SU-DHL-6 (cell line): ENCODE measurements around the gene CTU2.

ENCODE experiments used
- H2AFZ ChIP-seq: fragments of 200-600 bp; sonication (generic); 2 replicates; pipeline ENCODE4 v1.6.1; 2014; ENCODE audit warnings: low read depth, mild to moderate bottlenecking, moderate library complexity, mixed read lengths, antibody characterized with exemption, low read length; ENCODE audit not compliant: severe bottlenecking
- H3F3A ChIP-seq: fragments of 200-600 bp; shearing (Covaris generic); 2 replicates; pipeline ENCODE4 v1.6.0; 2016; ENCODE audit warnings: antibody characterized with exemption, mild to moderate bottlenecking; ENCODE audit not compliant: insufficient read depth
- H3K27ac ChIP-seq: fragments of 200-600 bp; sonication (generic); 2 replicates; pipeline ENCODE4 v1.5.1; 2016; ENCODE audit warnings: low read depth, mild to moderate bottlenecking, low read length, moderate library complexity, mixed read lengths
- H3K27me3 ChIP-seq: fragments of 200-600 bp; sonication (generic), shearing (Covaris generic); 2 replicates; pipeline ENCODE4 v1.6.0; 2014; ENCODE audit warnings: mild to moderate bottlenecking, low read length
- H3K36me3 ChIP-seq: fragments of 200-600 bp; sonication (generic); 2 replicates; pipeline ENCODE4 v1.6.1; 2014; ENCODE audit warnings: mild to moderate bottlenecking, low read length, mixed read lengths
- H3K4me2 ChIP-seq: fragments of 300-600, 200-600 bp; shearing (Covaris generic), sonication (generic); 2 replicates; pipeline ENCODE4 v1.6.0; 2014; ENCODE audit warnings: low read length, low read depth, mild to moderate bottlenecking; ENCODE audit not compliant: poor library complexity, severe bottlenecking
- H3K4me3 ChIP-seq: fragments of 200-600 bp; sonication (generic); 2 replicates; pipeline ENCODE4 v1.5.1; 2014; ENCODE audit warnings: antibody characterized with exemption, low read length, mild to moderate bottlenecking, mixed read lengths; ENCODE audit not compliant: insufficient read depth, poor library complexity, severe bottlenecking
- H3K79me2 ChIP-seq: fragments of 200-600 bp; sonication (generic); 2 replicates; pipeline ENCODE4 v1.6.1; 2014; ENCODE audit warnings: mild to moderate bottlenecking, low read length, moderate library complexity; ENCODE audit not compliant: insufficient read depth
- H3K9ac ChIP-seq: fragments of 200-600 bp; sonication (generic); 2 replicates; pipeline ENCODE4 v1.7.0; 2014; ENCODE audit warnings: mild to moderate bottlenecking, low read length
- H3K9me2 ChIP-seq: fragments of 200-600 bp; sonication (generic); replicated peaks from 2 replicates; pipeline ENCODE4 v1.6.1; 2014; ENCODE audit warnings: low read length; ENCODE audit not compliant: insufficient read depth
- H3K9me3 ChIP-seq: fragments of 200-600 bp; sonication (generic); 2 replicates; pipeline ENCODE4 v1.6.1; 2014; ENCODE audit warnings: low read length, mixed read lengths; ENCODE audit not compliant: insufficient read depth
- H4K20me1 ChIP-seq: fragments of 200-600 bp; sonication (generic); 2 replicates; pipeline ENCODE4 v1.6.1; 2014; ENCODE audit warnings: low read depth, mild to moderate bottlenecking, antibody characterized with exemption, low read length, moderate library complexity, mixed read lengths
- CTCF ChIP-seq: fragments of 200-600 bp; sonication (generic); IDR thresholded peaks from one replicate; pipeline ENCODE4 v1.5.1; 2017; ENCODE audit warnings: antibody characterized with exemption, mild to moderate bottlenecking, low read length, moderate library complexity; ENCODE audit not compliant: insufficient read depth, poor library complexity, severe bottlenecking
- EZH2phosphoT487 ChIP-seq: fragments of 200-600 bp; sonication (generic), shearing (Covaris generic); conservative IDR thresholded peaks from 2 replicates; pipeline ENCODE4 v1.6.1; 2018; ENCODE audit warnings: mild to moderate bottlenecking, antibody characterized with exemption, low read length, moderate library complexity, mixed read lengths

The CTU2 gene

GRCh38 chr16:88677721-88678120, 28.6 kb upstream of the CTU2 start:
- Histone ChIP-seq H3K79me2 (no peaks in the 10 kb centered on the region), H3K27me3 (no peaks in the 10 kb centered on the region), H4K20me1 (no peaks in the 10 kb centered on the region), H3K27ac (no peak overlapping the region), H3K9ac (no peak overlapping the region), H2AFZ (no peak overlapping the region), H3K4me3 (no peak overlapping the region), H3K36me3 (no peaks in the 10 kb centered on the region), H3K9me3 (no peaks in the 10 kb centered on the region), H3K4me2 (no peak overlapping the region), H3F3A (peaks cover 14% of the 10 kb centered on the region), H3K9me2 (no peaks in the 10 kb centered on the region)
- TF ChIP-seq EZH2phosphoT487 = no peak
- no peak for TF ChIP-seq CTCF

- H3K9me3 ChIP-seq = no peaks in the 10 kb centered on the region
- H4K20me1 ChIP-seq = no peaks in the 10 kb centered on the region
- no peaks in the 10 kb centered on the region for H3K9me2 ChIP-seq
- H3F3A ChIP-seq = peaks cover 14% of the 10 kb centered on the region
- no peak overlapping the region for H3K9ac ChIP-seq
- TF ChIP-seq CTCF = no peak
- TF ChIP-seq EZH2phosphoT487 = no peak
- H3K4me2 ChIP-seq = no peak overlapping the region
- H3K4me3 ChIP-seq = no peak overlapping the region
- H3K36me3 ChIP-seq = no peaks in the 10 kb centered on the region
- no peak overlapping the region for H2AFZ ChIP-seq
- H3K79me2 ChIP-seq = no peaks in the 10 kb centered on the region
- no peaks in the 10 kb centered on the region for H3K27me3 ChIP-seq
- no peak overlapping the region for H3K27ac ChIP-seq
These were observed 27.9 kb upstream of the CTU2 start for GRCh38 chr16:88678224-88678979.

- H3K79me2 ChIP-seq = no peaks in the 10 kb centered on the region
- no peak overlapping the region for H2AFZ ChIP-seq
- no peak for TF ChIP-seq EZH2phosphoT487
- TF ChIP-seq CTCF = no peak
- no peaks in the 10 kb centered on the region for H3K27me3 ChIP-seq
- no peaks in the 10 kb centered on the region for H3K36me3 ChIP-seq
- no peak overlapping the region for H3K4me3 ChIP-seq
- H3K9me2 ChIP-seq = no peaks in the 10 kb centered on the region
- H4K20me1 ChIP-seq = no peaks in the 10 kb centered on the region
- H3K9me3 ChIP-seq = no peaks in the 10 kb centered on the region
- peak overlapping the region; percentile 58 for H3K4me2 ChIP-seq
- peak overlapping the region; percentile 83 for H3K27ac ChIP-seq
- H3K9ac ChIP-seq = peak overlapping the region; percentile 51; the same call in 1 of the 2 replicates
- peaks cover 14% of the 10 kb centered on the region for H3F3A ChIP-seq
These were observed 25.7 kb upstream of the CTU2 start for GRCh38 chr16:88680554-88681083.
